HCT116 (cell line): ENCODE data around the gene GPC5. TPM values are rescaled to one million over a fixed set of nuclear protein-coding genes. Genes with fewer than 3 reads are reported as not detected.

Experiments used
- ATAC-seq: fragments of 200-7000 bp; cut with Tn5 transposase; 2 replicates; pipeline ENCODE4 v1.9.1; 2020; ENCODE audit warnings: mild to moderate bottlenecking, moderate library complexity
- BruUV-seq: library from RNA; stranded (reverse); fragments of 400-500 nt; replicated peaks from 2 replicates; lab custom pipeline; 2021; lab: Mats Ljungman, UMichigan
- CTCF ChIA-PET: fragments of 300-600 bp; sonication (Branson Sonifier 250); formaldehyde crosslinking; loops from one replicate; lab custom pipeline; 2021; ENCODE audit warnings: antibody characterized with exemption; lab: Charles Lee
- POLR2A ChIA-PET: fragments of 300-600, 350-600 bp; sonication (Branson Sonifier 250); formaldehyde crosslinking; loops from one replicate; lab custom pipeline; 2021; ENCODE audit warnings: antibody characterized with exemption; lab: Charles Lee
- RAD21 ChIA-PET, 2 experiments: fragments of 300-600 bp; sonication (Branson Sonifier 250); formaldehyde crosslinking; loops; one replicate each; lab custom pipeline; 2023; ENCODE audit warnings: low total read pairs in 2 of 2; ENCODE audit not compliant: uncharacterized antibody in 2 of 2, unreplicated experiment in 2 of 2, low non-redundant PET in 1 of 2; lab: Charles Lee
- DNase-seq: peaks from one replicate; pipeline ENCODE4 v3.0.0-alpha.2; 2010; ENCODE audit warnings: low read depth, low spot score
- H2AFZ ChIP-seq: fragments of 200-600 bp; shearing (Covaris generic), sonication (generic); 2 replicates; pipeline ENCODE4 v1.6.1; 2017; ENCODE audit warnings: low read depth, mixed run types, mixed read lengths, antibody characterized with exemption, low read length; ENCODE audit not compliant: poor library complexity, severe bottlenecking
- H3K27ac ChIP-seq: 2 replicates; pipeline ENCODE4 v1.5.1; 2012; ENCODE audit warnings: low read depth, low read length
- H3K27me3 ChIP-seq: fragments of 200-600 bp; sonication (generic); 2 replicates; pipeline ENCODE4 v1.6.1; 2016; ENCODE audit warnings: mixed run types, low read length, mixed read lengths; ENCODE audit not compliant: insufficient read depth
- H3K36me3 ChIP-seq, 2 experiments: fragments of 200-500 bp in 1 of 2; fragments of 200-600 bp in 1 of 2; sonication (Bioruptor generic) in 1 of 2; sonication (generic) in 1 of 2; 2 replicates each; pipeline versions ENCODE4 v1.5.1 to v1.6.1; 2014 to 2016; ENCODE audit warnings: low read length in 2 of 2, inconsistent platforms in 1 of 2, mixed read lengths in 1 of 2, mixed run types in 1 of 2; ENCODE audit not compliant: insufficient read depth in 2 of 2, control insufficient read depth in 1 of 2
- H3K4me1 ChIP-seq, 2 experiments: fragments of 200-600 bp in 1 of 2; sonication (generic) in 1 of 2; 2 replicates each; pipeline versions ENCODE4 v1.5.1 to v1.6.1; 2012 to 2017; ENCODE audit warnings: low read length in 2 of 2, inconsistent platforms in 1 of 2, mild to moderate bottlenecking in 1 of 2, mixed read lengths in 1 of 2, mixed run types in 1 of 2, moderate library complexity in 1 of 2; ENCODE audit not compliant: insufficient read depth in 2 of 2, control insufficient read depth in 1 of 2
- H3K4me2 ChIP-seq: fragments of 200-600 bp; sonication (generic); 2 replicates; pipeline ENCODE4 v1.6.1; 2017; ENCODE audit warnings: mixed run types, low read length, mixed read lengths
- H3K4me3 ChIP-seq, 2 experiments: fragments of 200-600 bp in 1 of 2; sonication (generic) in 1 of 2; replicated peaks in 1 of 2; 2 replicates each; pipeline ENCODE4 v1.5.1; 2011 to 2016; ENCODE audit warnings: low read length in 2 of 2, control low read depth in 1 of 2, low read depth in 1 of 2, mild to moderate bottlenecking in 1 of 2, mixed read lengths in 1 of 2, mixed run types in 1 of 2
- H3K79me2 ChIP-seq: fragments of 200-600 bp; sonication (generic); 2 replicates; pipeline ENCODE4 v1.6.1; 2017; ENCODE audit warnings: mild to moderate bottlenecking, mixed run types, low read length, moderate library complexity, mixed read lengths; ENCODE audit not compliant: insufficient read depth
- H3K9ac ChIP-seq: fragments of 200-600 bp; sonication (generic); 2 replicates; pipeline ENCODE4 v1.6.1; 2016; ENCODE audit warnings: low read length, mixed read lengths
- H3K9me2 ChIP-seq: fragments of 200-600 bp; sonication (generic), shearing (Covaris generic); 2 replicates; pipeline ENCODE4 v1.6.1; 2017; ENCODE audit warnings: mixed run types, mild to moderate bottlenecking, moderate library complexity; ENCODE audit not compliant: insufficient read depth
- H3K9me3 ChIP-seq, 2 experiments: fragments of 200-500 bp in 1 of 2; fragments of 200-600 bp in 1 of 2; sonication (Bioruptor generic) in 1 of 2; sonication (generic) in 1 of 2; 2 replicates each; pipeline ENCODE4 v1.6.1; 2014 to 2017; ENCODE audit warnings: low read length in 2 of 2, mixed read lengths in 2 of 2, inconsistent platforms in 1 of 2, low read depth in 1 of 2, mild to moderate bottlenecking in 1 of 2, mixed run types in 1 of 2, moderate library complexity in 1 of 2; ENCODE audit not compliant: control insufficient read depth in 1 of 2, insufficient read depth in 1 of 2
- H4K20me1 ChIP-seq: fragments of 200-600 bp; sonication (generic), shearing (Covaris generic); 2 replicates; pipeline ENCODE4 v1.6.1; 2017; ENCODE audit warnings: mixed run types, mild to moderate bottlenecking, moderate library complexity; ENCODE audit not compliant: insufficient read depth
- ATF3 ChIP-seq: IDR thresholded peaks from 2 replicates; pipeline ENCODE4 v1.6.1; 2012
- CBX3 ChIP-seq: IDR thresholded peaks from 2 replicates; pipeline ENCODE4 v1.6.1; 2012; ENCODE audit warnings: low read depth
- CEBPB ChIP-seq: IDR thresholded peaks from 2 replicates; pipeline ENCODE4 v1.6.1; 2012; ENCODE audit warnings: low read depth
- EGR1 ChIP-seq: IDR thresholded peaks from 2 replicates; pipeline ENCODE4 v1.6.1; 2012; ENCODE audit warnings: low read depth
- EZH2 ChIP-seq: fragments of 200-600 bp; sonication (generic); IDR thresholded peaks from 2 replicates; pipeline ENCODE4 v1.6.1; 2017; ENCODE audit warnings: antibody characterized with exemption, mixed run types
- EZH2phosphoT487 ChIP-seq: fragments of 200-600 bp; IDR thresholded peaks from 2 replicates; pipeline ENCODE4 v1.6.1; 2018; ENCODE audit warnings: antibody characterized with exemption, borderline replicate concordance
- FOSL1 ChIP-seq: IDR thresholded peaks from 2 replicates; pipeline ENCODE4 v1.6.1; 2012; ENCODE audit warnings: low read depth
- JUND ChIP-seq: IDR thresholded peaks from 2 replicates; pipeline ENCODE4 v1.6.1; 2012
- POLR2AphosphoS5 ChIP-seq: IDR thresholded peaks from 2 replicates; pipeline ENCODE4 v1.6.1; 2011; ENCODE audit warnings: mild to moderate bottlenecking, low read depth, low read length, moderate library complexity
- RAD21 ChIP-seq: IDR thresholded peaks from 2 replicates; pipeline ENCODE4 v1.6.1; 2012; ENCODE audit warnings: low read depth, mild to moderate bottlenecking
- REST ChIP-seq: IDR thresholded peaks from 2 replicates; pipeline ENCODE4 v1.6.1; 2012; ENCODE audit warnings: low read depth
- SIN3A ChIP-seq: IDR thresholded peaks from 2 replicates; pipeline ENCODE4 v1.6.1; 2012; ENCODE audit warnings: low read depth
- SP1 ChIP-seq: IDR thresholded peaks from 2 replicates; pipeline ENCODE4 v1.6.1; 2012; ENCODE audit warnings: low read depth
- SRF ChIP-seq: IDR thresholded peaks from 2 replicates; pipeline ENCODE4 v1.6.1; 2012; ENCODE audit warnings: low read depth
- ZFX ChIP-seq: fragments of 450-650 bp; IDR thresholded peaks from 2 replicates; pipeline ENCODE4 v1.6.1; 2017
- intact Hi-C: fragments of 100-400 bp; cut with micrococcal nuclease; formaldehyde crosslinking; loops from 2 replicates; pipeline ENCODE4 v1.10.0; 2022
- total RNA-seq: library from RNA; stranded (reverse); gene quantifications from one replicate; pipeline ENCODE4 v1.2.1, GENCODE V29; 2021; ENCODE audit not compliant: unreplicated experiment
- TF ChIP-seq, protein P1 (sequence below): IDR thresholded peaks from 2 replicates; pipeline ENCODE4 v1.6.1; 2012
- TF ChIP-seq, protein P2 (sequence below), 3 experiments: fragments of 200-600 bp in 1 of 3; sonication (generic) in 1 of 3; IDR thresholded peaks in 2 of 3; conservative IDR thresholded peaks in 1 of 3; 2 replicates each; pipeline ENCODE4 v1.5.1; 2012 to 2017; ENCODE audit warnings: low read depth in 2 of 3, low read length in 2 of 3, antibody characterized with exemption in 1 of 3, borderline replicate concordance in 1 of 3, control low read depth in 1 of 3, mild to moderate bottlenecking in 1 of 3, mixed read lengths in 1 of 3, mixed run types in 1 of 3, moderate library complexity in 1 of 3; ENCODE audit not compliant: insufficient read depth in 1 of 3

Gene GPC5
- total RNA-seq, 1 experiment from 2014 or later, result not detected

- no peaks in the 10 kb centered on the region for H3K4me1 ChIP-seq
- no peaks in the 10 kb centered on the region for H3K9me2 ChIP-seq
- ATAC-seq, result no peak
- ChIA-PET CTCF (no interaction called here), RAD21 (no interaction called here), POLR2A (no interaction called here)
- no peak overlapping the region for H2AFZ ChIP-seq
- H3K27me3 ChIP-seq, result no peaks in the 10 kb centered on the region
- peaks cover 0 to 18% of the 10 kb centered on the region in 2 experiments; a peak in 1 of 4 replicates for H3K9me3 ChIP-seq
- DNase-seq, result no peak
- H3K79me2 ChIP-seq, result no peaks in the 10 kb centered on the region
- H4K20me1 ChIP-seq, result no peaks in the 10 kb centered on the region
- TF ChIP-seq RAD21, result no peak
- TF ChIP-seq, protein P1, sequence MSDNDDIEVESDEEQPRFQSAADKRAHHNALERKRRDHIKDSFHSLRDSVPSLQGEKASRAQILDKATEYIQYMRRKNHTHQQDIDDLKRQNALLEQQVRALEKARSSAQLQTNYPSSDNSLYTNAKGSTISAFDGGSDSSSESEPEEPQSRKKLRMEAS, result no peak
- H3K4me2 ChIP-seq, result no peak overlapping the region
- H3K4me3 ChIP-seq, result no peak overlapping the region
- H3K27ac ChIP-seq, result no peak overlapping the region
- intact Hi-C loops, result no loop called here
- no peaks in the 10 kb centered on the region for H3K36me3 ChIP-seq
- BruUV-seq, result no TSS peak
- no peak overlapping the region for H3K9ac ChIP-seq
Measured at GRCh38 chr13:91544723-91545122, 146.3 kb downstream of the GPC5 start.

- Histone ChIP-seq H3K36me3 (no peaks in the 10 kb centered on the region), H4K20me1 (no peaks in the 10 kb centered on the region), H3K27me3 (no peaks in the 10 kb centered on the region), H3K9me3 (peaks cover 0 to 22% of the 10 kb centered on the region in 2 experiments; a peak in 1 of 4 replicates), H3K9me2 (no peaks in the 10 kb centered on the region), H3K9ac (no peak overlapping the region), H3K4me3 (no peak overlapping the region), H2AFZ (no peak overlapping the region), H3K4me2 (no peak overlapping the region), H3K27ac (no peak overlapping the region), H3K79me2 (no peaks in the 10 kb centered on the region), H3K4me1 (no peaks in the 10 kb centered on the region)
- BruUV-seq, result no TSS peak
- intact Hi-C loops, result no loop called here
- RAD21 ChIA-PET, result no interaction called here
- CTCF ChIA-PET, result no interaction called here
- POLR2A ChIA-PET, result no interaction called here
- no peak for DNase-seq
- no peak for ATAC-seq
- TF ChIP-seq SRF (no peak), SP1 (no peak), RAD21 (no peak), CBX3 (no peak), EZH2 (no peak), CEBPB (no peak), POLR2AphosphoS5 (no peak), SIN3A (no peak), JUND (no peak), ATF3 (no peak), EZH2phosphoT487 (no peak), EGR1 (no peak), REST (no peak), ZFX (no peak), FOSL1 (no peak)
- TF ChIP-seq, protein P2, sequence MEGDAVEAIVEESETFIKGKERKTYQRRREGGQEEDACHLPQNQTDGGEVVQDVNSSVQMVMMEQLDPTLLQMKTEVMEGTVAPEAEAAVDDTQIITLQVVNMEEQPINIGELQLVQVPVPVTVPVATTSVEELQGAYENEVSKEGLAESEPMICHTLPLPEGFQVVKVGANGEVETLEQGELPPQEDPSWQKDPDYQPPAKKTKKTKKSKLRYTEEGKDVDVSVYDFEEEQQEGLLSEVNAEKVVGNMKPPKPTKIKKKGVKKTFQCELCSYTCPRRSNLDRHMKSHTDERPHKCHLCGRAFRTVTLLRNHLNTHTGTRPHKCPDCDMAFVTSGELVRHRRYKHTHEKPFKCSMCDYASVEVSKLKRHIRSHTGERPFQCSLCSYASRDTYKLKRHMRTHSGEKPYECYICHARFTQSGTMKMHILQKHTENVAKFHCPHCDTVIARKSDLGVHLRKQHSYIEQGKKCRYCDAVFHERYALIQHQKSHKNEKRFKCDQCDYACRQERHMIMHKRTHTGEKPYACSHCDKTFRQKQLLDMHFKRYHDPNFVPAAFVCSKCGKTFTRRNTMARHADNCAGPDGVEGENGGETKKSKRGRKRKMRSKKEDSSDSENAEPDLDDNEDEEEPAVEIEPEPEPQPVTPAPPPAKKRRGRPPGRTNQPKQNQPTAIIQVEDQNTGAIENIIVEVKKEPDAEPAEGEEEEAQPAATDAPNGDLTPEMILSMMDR (IDR thresholded peaks at IDR 0.05 in 2 of 3, conservative IDR thresholded peaks at IDR 0.05 in 1 of 3; ENCODE audit: borderline replicate concordance in 1 of 3, insufficient read depth in 1 of 3, low read depth in 2 of 3, low read length in 2 of 3), result no peak
- TF ChIP-seq, protein P1, result no peak
Measured at GRCh38 chr13:91546900-91547299, 148.5 kb downstream of the GPC5 start.
